GM21390 (cell line): ENCODE data around the gene ACVR1B.

Experiments
- ATAC-seq: cut with Tn5 transposase; IDR thresholded peaks from one replicate; pipeline ENCODE4 v1.9.1; 2021; ENCODE audit not compliant: unreplicated experiment

Gene ACVR1B

GRCh38 chr12:51951199-51951842 is at the start of gene ACVR1B:
Gene ACVR1B (plus strand): TSS chr12:51951699. CDS start chr12:51951744, 45 bp downstream.
- peak; percentile 88 for ATAC-seq

GRCh38 chr12:51901881-51902280 is 49.6 kb upstream of the ACVR1B start:
- no peak for ATAC-seq

- no peak for ATAC-seq
These were observed 46.5 kb upstream of the ACVR1B start for GRCh38 chr12:51904951-51905470.

- ATAC-seq = no peak
These were observed 45.7 kb upstream of the ACVR1B start for GRCh38 chr12:51905471-51906429.

GRCh38 chr12:51906430-51907082 is 44.9 kb upstream of the ACVR1B start:
- no peak for ATAC-seq

- no peak for ATAC-seq
These were observed 44.2 kb upstream of the ACVR1B start, which contains the start of gene ACVRL1 for GRCh38 chr12:51907083-51907855. Gene ACVRL1 (plus strand): TSS chr12:51907504. CDS start chr12:51912475, 4,971 bp downstream.

- ATAC-seq = no peak
These were observed 43.6 kb upstream of the ACVR1B start for GRCh38 chr12:51907856-51908425.

- ATAC-seq = no peak
These were observed 42.5 kb upstream of the ACVR1B start for GRCh38 chr12:51908876-51909592.

GRCh38 chr12:51910168-51910567 is 41.3 kb upstream of the ACVR1B start:
- no peak for ATAC-seq

- no peak for ATAC-seq
These were observed 40.8 kb upstream of the ACVR1B start for GRCh38 chr12:51910691-51911090.

GRCh38 chr12:51911307-51911706 is 40.2 kb upstream of the ACVR1B start:
- ATAC-seq = no peak

GRCh38 chr12:51911788-51912711 is 39.4 kb upstream of the ACVR1B start:
- no peak for ATAC-seq

- no peak for ATAC-seq
These were observed 38.1 kb upstream of the ACVR1B start for GRCh38 chr12:51913071-51914033.

- no peak for ATAC-seq
These were observed 37.2 kb upstream of the ACVR1B start for GRCh38 chr12:51914034-51914923.

- ATAC-seq = no peak
These were observed 36.4 kb upstream of the ACVR1B start for GRCh38 chr12:51915003-51915625.

- ATAC-seq = no peak
These were observed 35.5 kb upstream of the ACVR1B start for GRCh38 chr12:51915951-51916350.
